AG08396 (cell line): ENCODE data around the gene KLK2.
"Not testable (repeated sequence)": the region's sequence is repeated elsewhere in the genome, so short reads cannot be mapped to it uniquely, and the experiment has no call there.

Experiments used
- DNase-seq: peaks from one replicate; pipeline ENCODE4 v3.0.0; 2012; ENCODE audit warnings: low spot score, mixed read lengths

The KLK2 gene

DNA sequence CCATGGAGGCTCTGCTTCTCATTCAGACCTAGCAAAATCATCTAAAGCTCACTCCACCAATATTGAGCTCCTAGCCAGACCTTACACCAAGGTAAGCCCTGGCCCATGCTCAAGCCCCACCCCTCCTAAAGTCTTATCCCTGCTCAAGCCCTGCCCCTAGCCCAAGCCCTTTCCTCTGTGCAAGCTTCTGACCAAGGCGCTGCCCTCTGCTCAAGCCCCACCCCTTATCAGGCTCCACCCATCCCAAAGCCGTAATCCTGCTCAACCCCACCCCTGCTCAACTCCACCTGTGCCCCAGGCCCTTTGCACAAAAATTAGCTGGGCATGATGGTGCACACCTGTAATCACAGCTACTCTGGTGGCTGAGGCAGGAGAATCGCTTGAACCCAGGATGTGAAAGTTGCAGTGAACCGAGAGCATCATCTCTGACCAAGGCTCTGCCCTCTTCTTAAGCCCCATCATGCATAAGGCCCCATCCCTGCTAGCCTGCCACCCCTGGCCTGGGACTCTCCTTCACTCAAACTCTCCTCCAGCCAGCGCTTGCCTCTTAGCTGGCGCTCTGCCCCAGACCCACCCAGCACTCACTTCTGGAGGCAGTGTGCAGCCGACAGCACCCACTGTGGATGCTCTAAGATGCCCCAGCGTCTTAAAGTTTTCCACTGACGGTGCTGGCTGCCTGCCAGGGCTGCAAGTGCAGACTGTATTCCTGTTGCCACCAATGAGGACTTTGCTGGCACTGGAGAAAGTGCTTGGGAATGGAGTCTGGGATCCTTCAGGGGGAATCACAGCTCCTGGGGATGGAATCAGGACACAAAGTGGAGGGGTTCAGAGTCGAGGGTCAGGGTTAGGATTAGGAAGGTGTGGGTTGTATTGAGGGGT lies 21.5 kb downstream of the KLK2 start:
- DNase-seq, result no peak

GRCh38 chr19:50896089-50896590 lies 22.9 kb downstream of the KLK2 start:
- not testable (repeated sequence) for DNase-seq

- DNase-seq, result peak; percentile 23
Measured at GRCh38 chr19:50896591-50897190, 23.5 kb downstream of the KLK2 start.

DNA sequence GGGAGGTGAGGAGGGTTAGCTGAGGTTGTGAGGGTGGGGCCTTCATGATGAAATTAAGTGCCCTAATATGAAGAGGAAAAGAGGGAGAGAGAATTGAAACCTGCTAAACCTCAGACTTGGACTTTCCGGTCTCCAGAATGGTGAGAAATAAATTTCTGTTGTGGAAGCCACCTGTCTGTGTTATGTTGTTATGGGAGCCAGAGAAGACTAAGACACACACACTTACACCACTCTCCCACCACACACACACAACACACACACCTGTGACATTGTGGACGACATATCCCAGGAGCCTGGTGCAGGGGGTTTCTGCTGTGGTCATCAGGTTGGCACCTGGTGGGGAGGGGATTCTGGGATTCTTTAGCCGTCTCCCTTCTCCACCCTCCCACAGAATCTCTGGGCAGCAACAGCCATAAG lies 24.0 kb downstream of the KLK2 start:
- DNase-seq, result no peak

- no peak for DNase-seq
Measured at GRCh38 chr19:50897612-50898011, 24.4 kb downstream of the KLK2 start.

DNA sequence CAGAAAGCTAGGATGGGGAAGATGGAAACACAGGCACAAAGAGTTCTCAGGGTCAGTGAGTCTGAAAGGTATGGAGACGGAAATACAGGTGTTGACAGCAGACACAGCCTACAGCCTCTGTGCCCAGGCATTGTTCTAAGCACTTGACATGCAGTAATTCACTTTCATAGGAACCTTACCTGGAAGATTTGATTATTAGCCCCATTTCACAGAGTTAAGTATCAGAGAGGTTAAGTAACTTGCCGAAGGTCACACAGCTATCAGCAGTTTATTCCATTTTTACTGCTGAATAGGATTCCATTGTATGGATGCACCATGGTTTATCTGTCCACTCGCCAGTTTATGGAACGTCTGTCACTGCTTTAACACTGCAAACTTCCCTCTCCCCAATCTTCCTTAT lies 24.8 kb downstream of the KLK2 start:
- no peak for DNase-seq

DNA sequence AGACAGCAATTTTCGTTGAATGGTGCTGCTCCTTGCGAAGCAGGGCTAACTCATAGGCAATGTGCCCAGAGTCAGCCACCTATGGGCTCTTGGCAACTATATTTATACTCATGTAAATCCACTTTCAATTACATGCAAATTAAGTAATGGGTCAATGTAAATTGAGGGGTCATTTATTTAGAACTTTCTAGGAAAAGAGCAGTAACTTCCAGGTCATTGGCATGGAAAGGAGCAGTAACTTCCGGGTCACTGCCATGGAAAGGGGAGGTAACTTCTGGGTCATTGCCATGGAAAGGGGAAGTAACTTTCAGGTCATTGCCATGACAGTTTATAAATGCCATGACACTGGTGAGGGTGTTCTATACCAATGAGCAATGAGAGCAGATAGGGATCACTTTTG lies 26.3 kb downstream of the KLK2 start:
- DNase-seq, result no peak

DNA sequence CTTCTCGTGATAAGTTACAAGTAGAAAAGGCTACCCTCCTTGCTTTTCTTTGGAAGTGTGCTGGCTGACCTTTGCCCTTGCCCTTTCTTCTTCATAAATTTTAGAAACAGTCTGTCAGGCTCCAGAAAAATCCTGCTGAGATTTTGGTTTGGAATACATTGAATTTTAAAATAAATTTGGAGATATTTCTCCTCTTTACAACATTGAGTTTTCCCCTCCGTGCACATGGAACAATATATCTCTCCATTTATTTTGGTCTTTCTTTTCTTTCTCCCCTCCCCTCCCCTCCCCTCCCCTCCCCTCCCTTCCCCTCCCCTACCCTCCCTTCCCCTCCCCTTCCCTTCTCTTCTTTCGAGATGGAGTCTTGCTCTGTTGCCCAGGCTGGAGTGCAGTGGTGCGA lies 29.4 kb downstream of the KLK2 start:
- no peak for DNase-seq

DNA sequence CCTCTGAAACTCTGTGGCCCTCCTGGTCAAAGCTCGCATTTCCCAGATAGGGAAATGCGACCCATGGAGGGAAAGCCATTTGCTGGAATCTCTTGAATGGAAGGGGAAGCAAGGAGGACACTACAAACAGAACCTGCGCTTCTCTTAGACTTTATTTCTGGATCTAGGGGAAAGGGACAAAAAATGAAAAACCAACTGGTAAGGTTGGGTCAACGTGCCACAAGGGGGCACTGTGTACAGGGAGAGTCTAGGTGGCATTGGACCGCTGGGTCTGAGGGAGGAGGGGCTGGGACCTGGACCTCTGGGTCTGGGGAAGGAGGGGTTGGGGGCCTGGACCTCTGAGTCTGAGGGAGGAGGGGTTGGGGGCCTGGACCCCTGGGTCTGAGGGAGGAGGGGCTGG lies 33.0 kb downstream of the KLK2 start:
- peak; percentile 31 for DNase-seq

- no peak for DNase-seq
Measured at GRCh38 chr19:50908336-50908735, 35.1 kb downstream of the KLK2 start.

DNA sequence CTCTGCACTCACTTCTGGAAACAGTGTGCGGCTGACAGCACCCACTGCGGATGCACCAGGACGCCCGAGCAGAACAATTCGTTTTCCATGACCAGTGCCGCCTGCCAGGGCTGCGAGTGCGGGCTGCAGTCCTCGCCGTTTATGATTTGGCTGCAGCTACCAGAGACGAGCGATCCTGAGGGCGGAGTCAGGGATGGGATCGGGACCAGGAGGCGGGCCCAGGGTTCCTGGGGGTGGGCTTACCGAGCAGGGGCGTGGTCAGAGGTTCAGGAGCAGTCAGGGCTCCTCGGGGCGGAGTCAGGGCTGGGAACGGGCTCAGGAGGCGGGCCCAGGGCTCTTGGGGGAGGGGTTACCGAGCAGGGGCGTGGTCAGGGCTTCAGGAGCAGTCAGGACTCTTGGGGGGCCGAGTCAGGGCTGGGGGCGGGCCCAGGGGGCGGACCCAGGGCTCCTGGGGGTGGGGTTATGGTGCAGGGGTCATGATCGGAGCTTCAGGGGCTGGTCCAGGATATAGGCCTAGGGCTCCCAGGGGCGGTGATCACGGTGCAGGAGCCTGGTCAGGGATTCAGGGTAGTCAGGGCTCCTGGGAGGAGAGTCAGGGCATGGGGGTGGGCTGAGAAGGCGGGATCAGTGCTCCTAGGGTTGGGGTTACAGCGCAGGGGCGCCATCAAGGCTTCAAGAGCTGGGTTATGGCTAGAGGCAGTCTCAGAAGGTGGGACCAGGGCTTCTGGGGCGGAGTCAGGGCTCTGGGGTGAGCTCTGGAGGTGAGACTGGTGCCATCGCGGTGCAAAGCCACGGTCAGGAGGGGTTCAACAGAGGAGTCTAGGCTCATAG lies 36.2 kb downstream of the KLK2 start:
- DNase-seq, result peak; percentile 52

GRCh38 chr19:50910722-50911121 lies 37.5 kb downstream of the KLK2 start:
- DNase-seq, result no peak

- DNase-seq, result no peak
Measured at GRCh38 chr19:50911206-50912101, 38.2 kb downstream of the KLK2 start, which contains the start of gene KLK4. KLK4 (minus strand) TSS chr19:50911395; CDS start chr19:50910738, 657 bp downstream.

DNA sequence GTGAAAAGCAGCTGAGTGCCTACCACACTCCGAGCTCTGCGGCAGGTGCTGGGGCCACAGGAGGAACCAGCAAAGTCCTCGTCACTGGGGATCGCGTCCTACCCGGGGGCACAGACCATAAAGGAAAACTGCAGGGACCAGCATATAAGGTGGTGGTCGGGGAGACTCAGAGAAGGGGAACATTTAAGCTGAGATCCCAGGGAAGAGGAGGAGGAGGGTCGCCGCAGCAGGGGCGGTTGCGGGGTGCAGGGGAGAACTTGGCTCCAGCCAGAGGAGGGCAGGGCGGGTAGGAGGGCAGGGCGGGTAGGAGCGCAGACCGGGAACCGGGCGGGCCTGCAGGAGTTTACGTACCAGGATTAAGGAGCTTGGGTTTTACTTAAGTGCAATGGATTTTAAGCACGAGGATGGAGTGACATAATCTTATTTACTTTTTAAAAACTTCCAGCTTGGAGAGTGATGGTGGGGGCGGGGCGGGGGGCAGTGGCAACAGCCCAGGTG lies 38.9 kb downstream of the KLK2 start:
- no peak for DNase-seq

GRCh38 chr19:50912727-50913716 lies 39.8 kb downstream of the KLK2 start:
- DNase-seq, result no peak

DNA sequence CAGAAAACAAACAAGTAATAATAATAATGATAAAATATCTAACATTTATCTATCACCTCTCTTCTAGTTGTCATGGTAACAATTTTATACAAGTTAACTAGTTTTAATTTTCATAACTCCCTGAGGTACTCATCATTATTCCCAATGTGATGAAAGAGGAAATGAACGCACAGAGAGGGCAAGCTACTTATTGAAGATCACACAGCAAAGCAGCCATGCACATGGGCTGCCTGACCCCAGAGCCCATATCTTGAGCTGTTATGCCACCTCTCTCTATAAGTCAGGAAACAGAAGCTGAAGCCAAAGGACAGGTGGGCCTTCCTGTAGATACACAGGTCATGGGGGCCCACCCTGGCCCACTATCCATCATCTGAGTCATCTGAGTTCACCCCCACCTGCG lies 42.8 kb downstream of the KLK2 start:
- DNase-seq, result no peak

DNA sequence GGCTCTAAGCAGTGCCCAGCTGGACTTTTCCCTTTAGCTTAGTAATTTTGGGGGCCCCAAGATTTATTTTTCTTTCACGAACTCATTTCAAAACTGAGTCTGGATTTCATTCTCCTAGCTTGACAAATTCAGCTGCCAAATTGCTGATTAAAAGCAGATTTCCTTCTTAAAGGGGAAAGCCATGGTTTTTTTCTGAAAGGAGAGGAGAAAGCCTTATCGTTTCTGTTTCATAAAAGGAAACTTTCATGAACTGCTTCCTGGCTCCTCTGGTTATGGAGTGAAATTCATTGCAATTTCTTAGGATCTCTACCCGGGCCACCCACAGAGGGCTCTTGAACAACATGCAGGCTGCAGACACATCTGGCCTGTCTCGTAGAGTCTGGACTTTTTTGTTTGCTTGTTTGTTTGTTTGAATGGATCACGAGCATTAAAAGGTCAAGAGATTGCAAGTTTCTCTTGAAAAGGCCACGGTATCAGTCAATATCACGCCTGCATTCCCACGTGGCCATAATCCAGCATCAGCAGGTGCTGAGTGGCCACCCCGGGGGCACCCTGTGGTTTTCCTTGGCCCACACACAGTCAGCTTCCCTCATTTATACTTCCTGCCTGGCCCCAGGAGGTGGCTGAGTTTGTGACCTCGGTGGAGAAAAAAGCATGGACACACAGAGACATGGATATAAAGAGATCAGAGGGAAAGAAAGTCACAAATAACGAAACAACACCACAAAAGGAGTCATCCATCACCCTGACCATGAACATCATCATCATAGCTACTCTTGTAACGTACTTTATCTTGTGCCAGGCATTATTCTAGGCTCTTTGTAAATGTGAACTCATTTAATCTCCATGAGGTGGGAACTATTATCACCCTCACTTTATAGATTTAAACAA lies 48.4 kb downstream of the KLK2 start:
- DNase-seq, result no peak

GRCh38 chr19:50922317-50922853 lies 49.1 kb downstream of the KLK2 start:
- peak; percentile 85 for DNase-seq

DNA sequence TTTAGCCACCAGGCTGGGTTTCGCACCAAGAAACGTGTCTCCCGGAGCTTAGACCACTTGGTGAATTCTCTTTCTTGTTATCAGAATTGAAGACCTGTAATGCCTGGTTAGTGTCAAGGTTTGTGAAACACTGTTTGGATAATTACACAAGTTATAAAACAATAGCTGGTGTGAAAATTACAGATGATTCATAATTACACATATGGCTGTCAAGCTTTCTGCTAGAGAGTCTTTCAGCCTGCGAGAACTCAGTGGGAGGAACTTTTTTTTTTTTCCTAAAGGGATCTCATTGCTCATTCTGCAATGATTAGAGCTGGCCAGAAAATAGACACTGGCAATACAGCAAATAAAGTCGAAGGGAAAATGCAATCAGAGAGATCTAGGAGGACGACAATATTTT lies 51.3 kb downstream of the KLK2 start:
- DNase-seq, result no peak
